GM19238 (cell line): Measurements from ENCODE around the gene TPM1.

ENCODE experiments used
- DNase-seq: peaks from one replicate; pipeline ENCODE4 v3.0.0; 2011; ENCODE audit warnings: low spot score; ENCODE audit not compliant: insufficient read length

TPM1 gene

GRCh38 chr15:63041402-63041973 is 1.1 kb upstream of the TPM1 start:
- no peak for DNase-seq

GRCh38 chr15:63042877-63043334 is 359 bp downstream of the TPM1 start:
- DNase-seq: no peak

- DNase-seq: no peak
Measured at GRCh38 chr15:63043335-63044076, 959 bp downstream of the TPM1 start.

GRCh38 chr15:63044077-63044644 is 1.6 kb downstream of the TPM1 start:
- DNase-seq: no peak

- no peak for DNase-seq
Measured at GRCh38 chr15:63044645-63045464, 2.3 kb downstream of the TPM1 start.

GRCh38 chr15:63045465-63045840 is 2.9 kb downstream of the TPM1 start:
- DNase-seq: no peak

GRCh38 chr15:63045879-63046278 is 3.3 kb downstream of the TPM1 start:
- no peak for DNase-seq

- no peak for DNase-seq
Measured at GRCh38 chr15:63046917-63047760, 4.6 kb downstream of the TPM1 start.

- DNase-seq: no peak
Measured at GRCh38 chr15:63047792-63048114, 5.2 kb downstream of the TPM1 start.

GRCh38 chr15:63048115-63048775 is 5.7 kb downstream of the TPM1 start:
- DNase-seq: peak; percentile 92

- DNase-seq: no peak
Measured at GRCh38 chr15:63048776-63049665, 6.5 kb downstream of the TPM1 start.

- no peak for DNase-seq
Measured at GRCh38 chr15:63049783-63050371, 7.3 kb downstream of the TPM1 start.

- DNase-seq: no peak
Measured at GRCh38 chr15:63050731-63051155, 8.2 kb downstream of the TPM1 start.

GRCh38 chr15:63051156-63052066 is 8.9 kb downstream of the TPM1 start:
- DNase-seq: no peak

GRCh38 chr15:63052077-63052841 is 9.7 kb downstream of the TPM1 start:
- DNase-seq: no peak

GRCh38 chr15:63052961-63053698 is 10.6 kb downstream of the TPM1 start:
- no peak for DNase-seq

GRCh38 chr15:63054281-63054683 is 11.7 kb downstream of the TPM1 start:
- DNase-seq: no peak
